Measurements from ENCODE around the gene REPS1.

REPS1 gene

DNA sequence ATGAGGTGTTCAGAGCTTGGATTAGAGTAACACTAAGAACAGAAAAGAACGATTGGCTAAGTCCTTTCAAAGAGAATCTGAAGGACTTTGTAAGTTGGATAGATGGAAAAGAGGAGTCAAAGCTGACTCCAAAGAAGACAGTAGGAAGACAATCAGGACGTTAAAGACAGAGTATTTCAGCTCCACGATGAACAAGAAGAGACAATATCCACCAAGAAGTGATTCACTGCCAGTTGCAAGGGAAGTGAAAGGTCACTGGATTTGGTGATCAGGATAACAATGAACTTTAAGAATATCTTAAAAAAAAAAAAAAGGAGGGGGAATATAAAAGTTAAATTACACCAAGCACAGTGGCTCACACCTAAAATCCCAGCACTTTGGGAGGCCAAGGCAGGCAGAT is 17.9 kb downstream of the REPS1 start:
- Histone ChIP-seq H3K36me3 (no peaks in the 10 kb centered on the region), H3K9me3 (no peaks in the 10 kb centered on the region), H3K4me1 (ENCODE audit: control insufficient read depth in 1 of 2, insufficient read depth in 1 of 2, low read depth in 1 of 2, low read length in 1 of 2) (no peaks in the 10 kb centered on the region), H3K27ac (no peak overlapping the region), H3K4me3 (ENCODE audit: low read depth in 1 of 2, low read length in 1 of 2) (no peak overlapping the region), H3K27me3 (no peaks in the 10 kb centered on the region)
- TF ChIP-seq, protein P1, sequence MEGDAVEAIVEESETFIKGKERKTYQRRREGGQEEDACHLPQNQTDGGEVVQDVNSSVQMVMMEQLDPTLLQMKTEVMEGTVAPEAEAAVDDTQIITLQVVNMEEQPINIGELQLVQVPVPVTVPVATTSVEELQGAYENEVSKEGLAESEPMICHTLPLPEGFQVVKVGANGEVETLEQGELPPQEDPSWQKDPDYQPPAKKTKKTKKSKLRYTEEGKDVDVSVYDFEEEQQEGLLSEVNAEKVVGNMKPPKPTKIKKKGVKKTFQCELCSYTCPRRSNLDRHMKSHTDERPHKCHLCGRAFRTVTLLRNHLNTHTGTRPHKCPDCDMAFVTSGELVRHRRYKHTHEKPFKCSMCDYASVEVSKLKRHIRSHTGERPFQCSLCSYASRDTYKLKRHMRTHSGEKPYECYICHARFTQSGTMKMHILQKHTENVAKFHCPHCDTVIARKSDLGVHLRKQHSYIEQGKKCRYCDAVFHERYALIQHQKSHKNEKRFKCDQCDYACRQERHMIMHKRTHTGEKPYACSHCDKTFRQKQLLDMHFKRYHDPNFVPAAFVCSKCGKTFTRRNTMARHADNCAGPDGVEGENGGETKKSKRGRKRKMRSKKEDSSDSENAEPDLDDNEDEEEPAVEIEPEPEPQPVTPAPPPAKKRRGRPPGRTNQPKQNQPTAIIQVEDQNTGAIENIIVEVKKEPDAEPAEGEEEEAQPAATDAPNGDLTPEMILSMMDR (IDR thresholded peaks at IDR 0.05) = no peak

DNA sequence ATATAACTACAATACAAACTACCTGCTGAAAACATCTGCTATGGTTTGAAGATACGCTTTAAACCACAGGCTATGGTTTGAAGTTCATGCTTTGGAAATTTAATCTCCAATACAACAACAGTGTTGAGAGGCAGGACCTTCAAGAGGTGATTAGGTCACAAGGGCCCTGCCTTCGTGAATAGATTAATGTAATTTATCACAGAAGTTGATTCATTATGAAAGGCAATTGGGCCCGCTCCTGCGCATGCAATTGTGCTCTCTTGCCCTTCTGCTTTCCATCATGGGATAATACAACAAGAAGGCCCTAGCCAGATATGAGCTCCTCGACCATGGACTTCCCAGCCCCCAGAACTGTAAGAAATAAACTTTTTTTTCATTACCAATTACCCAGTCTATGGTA is 21.2 kb downstream of the REPS1 start:
- no peaks in the 10 kb centered on the region for H3K4me1 ChIP-seq (ENCODE audit: control insufficient read depth in 1 of 2, insufficient read depth in 1 of 2, low read depth in 1 of 2, low read length in 1 of 2)
- TF ChIP-seq, protein P1 (IDR thresholded peaks at IDR 0.05) = no peak

DNA sequence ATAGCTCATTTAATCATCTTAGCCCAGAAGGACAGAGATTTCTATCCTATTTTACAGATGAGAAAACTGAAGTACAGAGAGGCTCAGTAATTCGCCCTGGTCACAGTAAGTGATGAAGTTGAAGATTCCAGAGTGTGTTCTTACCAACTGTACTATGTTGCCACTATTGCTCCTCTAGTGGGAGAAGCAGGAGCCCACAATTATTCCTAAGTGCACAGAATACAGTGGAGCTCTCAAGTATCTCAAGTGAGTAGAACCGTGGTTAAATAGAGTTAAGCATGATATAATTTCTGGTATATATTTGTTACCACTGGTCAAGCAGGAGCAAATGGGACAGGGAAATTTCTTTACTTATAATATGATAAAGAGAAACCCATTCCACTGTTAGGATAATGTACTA is 22.1 kb downstream of the REPS1 start:
- H3K9me3 ChIP-seq = no peaks in the 10 kb centered on the region
- no peaks in the 10 kb centered on the region for H3K4me1 ChIP-seq (ENCODE audit: control insufficient read depth in 1 of 2, insufficient read depth in 1 of 2, low read depth in 1 of 2, low read length in 1 of 2)
- TF ChIP-seq, protein P1 (IDR thresholded peaks at IDR 0.05) = no peak
- H3K27ac ChIP-seq = no peak overlapping the region
- no peaks in the 10 kb centered on the region for H3K36me3 ChIP-seq
- no peak overlapping the region for H3K4me3 ChIP-seq (ENCODE audit: low read depth in 1 of 2, low read length in 1 of 2)
- H3K27me3 ChIP-seq = no peaks in the 10 kb centered on the region

More for the DNA sequence above, 21.2 kb downstream of the REPS1 start:
- Histone ChIP-seq H3K27ac (no peak overlapping the region), H3K36me3 (no peaks in the 10 kb centered on the region), H3K4me3 (ENCODE audit: low read depth in 1 of 2, low read length in 1 of 2) (no peak overlapping the region), H3K27me3 (no peaks in the 10 kb centered on the region), H3K9me3 (no peaks in the 10 kb centered on the region)

DNA sequence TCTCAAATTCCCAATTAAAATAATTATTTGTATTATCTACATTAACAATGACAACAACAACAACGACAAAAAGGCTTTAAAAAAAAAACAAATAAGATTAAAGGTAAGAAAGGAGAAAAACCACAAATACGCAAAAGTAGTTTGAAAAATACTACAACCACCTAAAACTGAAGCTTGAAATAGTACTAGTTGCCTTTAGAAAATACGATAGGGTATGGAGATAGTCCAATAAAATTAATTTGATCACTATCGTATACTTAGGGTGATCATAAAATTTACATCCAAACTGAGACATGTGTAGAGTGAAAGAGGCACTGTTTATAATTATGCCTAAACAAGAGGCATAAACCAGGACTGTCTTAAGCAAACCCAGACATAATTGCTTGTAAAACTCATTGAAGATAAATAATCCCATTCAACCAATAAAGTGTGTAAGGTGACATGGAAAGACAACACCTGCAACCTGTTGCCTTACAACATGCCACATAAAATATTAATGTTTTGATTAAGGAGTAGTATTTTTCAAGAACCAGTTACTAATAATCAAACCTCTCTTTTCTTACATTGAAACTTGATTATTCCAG is 22.7 kb downstream of the REPS1 start:
- H3K36me3 ChIP-seq = no peaks in the 10 kb centered on the region
- no peaks in the 10 kb centered on the region for H3K4me1 ChIP-seq (ENCODE audit: control insufficient read depth in 1 of 2, insufficient read depth in 1 of 2, low read depth in 1 of 2, low read length in 1 of 2)
- H3K9me3 ChIP-seq = no peaks in the 10 kb centered on the region
- no peaks in the 10 kb centered on the region for H3K27me3 ChIP-seq
- H3K4me3 ChIP-seq (ENCODE audit: low read depth in 1 of 2, low read length in 1 of 2) = no peak overlapping the region
- H3K27ac ChIP-seq = no peak overlapping the region
- TF ChIP-seq, protein P1 (IDR thresholded peaks at IDR 0.05) = no peak

DNA sequence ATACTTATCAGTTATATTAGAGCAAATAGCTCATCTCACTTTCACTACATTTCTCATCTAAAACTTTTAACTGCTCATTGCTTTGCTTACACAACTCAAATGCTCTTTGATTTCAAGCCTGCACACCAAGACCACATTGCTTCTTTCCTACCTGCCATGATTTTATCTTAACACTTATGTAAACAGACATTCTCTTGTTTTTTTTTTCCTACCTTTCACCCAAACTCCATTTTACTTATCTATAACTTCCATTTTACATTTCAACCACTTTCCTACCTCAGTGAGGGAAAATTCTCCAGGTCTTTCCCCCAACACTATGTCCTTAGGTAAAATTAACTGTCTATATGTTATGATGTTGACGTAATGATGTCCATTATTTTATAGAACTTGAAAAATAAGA is 24.0 kb downstream of the REPS1 start:
- TF ChIP-seq, protein P1 (IDR thresholded peaks at IDR 0.05) = no peak
- H3K9me3 ChIP-seq = no peaks in the 10 kb centered on the region
- H3K4me1 ChIP-seq (ENCODE audit: control insufficient read depth in 1 of 2, insufficient read depth in 1 of 2, low read depth in 1 of 2, low read length in 1 of 2) = no peaks in the 10 kb centered on the region
- H3K4me3 ChIP-seq (ENCODE audit: low read depth in 1 of 2, low read length in 1 of 2) = no peak overlapping the region
- H3K36me3 ChIP-seq = no peaks in the 10 kb centered on the region
- no peaks in the 10 kb centered on the region for H3K27me3 ChIP-seq
- H3K27ac ChIP-seq = no peak overlapping the region

DNA sequence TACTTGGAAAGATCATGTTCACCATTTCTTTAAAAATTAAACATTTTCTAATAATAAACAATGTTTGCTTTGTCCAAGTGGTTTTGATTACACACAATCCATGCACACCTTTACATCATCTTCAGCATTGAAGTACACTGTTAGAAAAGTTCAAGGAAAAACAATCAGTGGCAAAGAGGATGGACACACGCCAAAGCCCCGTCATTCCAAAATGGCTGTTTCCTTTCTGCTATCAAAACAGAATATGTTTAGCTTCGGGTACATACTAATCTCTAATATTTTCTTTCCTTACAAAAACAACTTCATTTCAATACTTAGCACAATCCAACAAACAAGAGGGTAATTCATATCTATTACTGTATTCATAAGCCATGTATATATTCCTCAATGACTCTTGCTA is 24.5 kb downstream of the REPS1 start:
- Histone ChIP-seq H3K27me3 (no peaks in the 10 kb centered on the region), H3K4me3 (ENCODE audit: low read depth in 1 of 2, low read length in 1 of 2) (no peak overlapping the region), H3K9me3 (no peaks in the 10 kb centered on the region), H3K4me1 (ENCODE audit: control insufficient read depth in 1 of 2, insufficient read depth in 1 of 2, low read depth in 1 of 2, low read length in 1 of 2) (peaks cover 0 to 3% of the 10 kb centered on the region in 2 experiments), H3K36me3 (no peaks in the 10 kb centered on the region), H3K27ac (no peak overlapping the region)
- TF ChIP-seq, protein P1 (IDR thresholded peaks at IDR 0.05) = no peak
